HG03342 (cell line): ENCODE measurements around the gene VDR.

Source experiments
- ATAC-seq: cut with Tn5 transposase; IDR thresholded peaks from one replicate; pipeline ENCODE4 v1.9.1; 2021; ENCODE audit warnings: mild to moderate bottlenecking, moderate library complexity; ENCODE audit not compliant: unreplicated experiment

Gene VDR

DNA sequence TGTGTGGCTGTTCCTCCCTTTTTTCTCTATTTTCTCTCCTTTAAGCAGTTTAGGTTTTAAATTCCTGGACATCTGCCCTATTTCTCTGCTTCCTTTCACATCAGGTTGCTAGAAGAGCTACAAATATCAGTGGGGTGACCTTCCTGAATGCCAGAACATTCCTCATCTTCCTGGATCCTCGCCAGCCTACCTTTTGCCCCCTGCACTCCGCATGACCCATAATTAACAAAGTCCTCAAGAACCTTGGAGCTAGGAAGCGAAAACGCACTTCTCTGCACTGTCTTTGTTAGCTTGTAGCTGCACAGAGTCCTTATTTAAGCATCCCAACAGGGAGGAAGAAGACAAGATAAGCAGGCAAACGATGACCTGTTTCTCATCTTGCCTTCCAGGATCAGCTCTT, 30.5 kb downstream of the VDR start:
- no peak for ATAC-seq

DNA sequence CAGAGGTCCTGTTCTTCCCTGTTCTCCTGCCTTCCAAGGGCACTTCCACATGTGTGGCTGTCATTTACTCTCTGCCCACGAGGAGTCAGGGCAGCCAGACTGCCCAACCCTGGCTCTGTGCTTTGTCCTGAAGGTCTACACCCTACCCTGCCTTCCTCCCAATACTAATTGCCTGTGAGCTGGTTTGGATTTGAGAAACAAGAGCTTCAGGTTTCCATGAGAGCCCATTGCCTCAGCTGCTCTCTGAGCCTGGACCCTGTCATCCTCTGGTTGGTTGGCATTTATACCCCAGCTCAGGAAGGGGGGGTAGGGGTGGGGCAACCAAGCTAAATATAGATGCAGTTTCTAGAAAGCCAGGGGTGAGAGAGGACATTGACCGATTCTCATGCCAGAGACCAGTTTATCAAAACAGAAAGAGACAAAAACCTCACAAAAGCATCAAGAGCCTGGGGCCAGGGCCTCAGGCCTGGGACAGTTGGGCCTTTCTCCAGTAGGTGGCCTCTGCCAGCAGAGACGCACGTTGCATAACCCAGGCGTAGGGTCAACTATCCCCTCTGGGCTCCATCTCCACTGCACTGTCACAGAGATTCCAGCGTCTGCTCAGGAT, 34.5 kb downstream of the VDR start:
- no peak for ATAC-seq

DNA sequence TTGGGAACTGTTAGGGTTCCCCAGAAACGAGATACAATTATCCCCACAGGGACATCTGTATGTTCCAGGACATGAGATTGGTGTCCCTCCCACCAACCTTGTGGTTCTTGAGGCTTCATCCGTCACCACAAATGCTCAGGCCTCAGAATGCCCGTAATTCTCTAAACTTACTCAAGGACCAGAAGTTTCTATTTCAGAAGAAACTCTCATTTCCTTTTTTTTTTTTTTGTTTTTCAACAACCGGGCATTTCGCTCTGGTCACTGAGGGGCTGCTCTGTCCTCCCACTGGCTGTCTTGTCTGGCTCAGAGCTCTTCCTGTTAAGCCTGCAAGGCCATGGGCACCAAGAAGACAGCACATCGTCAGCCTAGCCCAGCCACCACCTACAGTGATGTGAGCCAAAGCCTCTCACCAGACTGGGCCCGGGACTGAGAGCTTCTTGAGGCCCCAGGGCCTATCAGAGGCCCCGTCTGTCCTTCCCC, 36.2 kb downstream of the VDR start:
- ATAC-seq: peak; percentile 59

DNA sequence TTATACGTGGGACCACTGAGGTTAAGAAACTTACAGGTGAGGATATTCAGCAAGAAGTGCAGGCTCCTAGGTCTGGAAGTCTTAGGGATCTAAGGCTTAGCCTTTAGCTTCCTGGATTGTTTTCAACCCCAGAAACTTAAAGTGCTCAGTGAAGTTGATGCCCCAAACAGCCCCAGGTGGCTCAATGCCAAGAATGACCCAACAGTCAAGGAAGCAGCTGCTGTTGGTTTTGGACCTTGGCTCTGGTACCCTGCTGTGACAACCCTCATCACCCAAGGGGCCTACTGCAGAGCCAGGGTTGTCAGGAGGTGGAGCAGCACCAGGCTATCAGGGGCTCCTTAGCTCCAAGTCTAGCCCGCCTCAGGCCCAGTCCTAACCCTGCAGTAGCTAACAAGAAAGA, 36.8 kb downstream of the VDR start:
- peak; percentile 9 for ATAC-seq

DNA sequence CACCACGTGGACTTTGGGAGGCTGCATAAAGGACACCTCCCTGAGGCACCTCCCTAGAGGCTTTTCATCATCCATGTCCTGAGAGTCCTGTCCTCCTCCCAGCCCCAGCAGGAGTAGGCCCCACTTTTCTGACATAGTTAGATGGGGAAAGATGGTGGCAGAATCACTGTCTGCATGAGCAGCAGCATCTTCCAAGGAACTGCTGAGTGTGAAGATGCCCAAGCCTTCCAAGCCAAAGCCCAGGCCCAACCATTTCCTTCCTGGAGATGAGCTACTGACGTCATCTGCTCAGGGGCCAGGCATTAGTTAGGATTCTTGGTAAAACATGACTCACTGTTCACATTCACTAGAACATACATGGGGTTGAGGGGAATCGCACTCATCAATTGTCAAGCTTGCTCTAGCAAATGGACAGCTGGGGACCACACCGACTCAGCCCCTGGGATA, 37.3 kb downstream of the VDR start:
- no peak for ATAC-seq

DNA sequence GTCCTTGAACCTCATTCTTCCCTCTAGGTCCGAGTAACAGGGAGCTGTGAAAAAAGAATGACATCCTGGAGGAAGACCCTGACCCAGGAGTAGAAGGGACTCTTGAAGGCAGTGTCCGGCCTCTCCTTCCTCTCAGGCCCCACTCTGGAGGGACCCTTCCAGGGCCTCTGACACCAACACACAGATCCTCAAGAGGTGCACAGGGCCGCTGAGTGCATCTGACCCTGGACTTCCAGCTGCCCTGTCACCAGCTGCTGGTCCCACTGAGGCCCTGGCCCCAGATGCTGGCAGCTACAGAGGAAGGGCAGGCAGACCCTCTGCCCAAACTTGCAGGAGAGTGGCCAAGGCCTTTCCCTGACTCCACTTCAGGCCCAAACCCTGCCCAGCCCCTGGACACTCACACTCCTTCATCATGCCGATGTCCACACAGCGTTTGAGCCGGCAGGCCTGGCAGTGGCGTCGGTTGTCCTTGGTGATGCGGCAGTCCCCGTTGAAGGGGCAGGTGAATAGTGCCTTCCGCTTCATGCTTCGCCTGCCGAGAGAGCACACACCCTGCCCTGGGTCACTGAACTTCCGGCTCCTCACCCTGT, 40.1 kb downstream of the VDR start:
- ATAC-seq: no peak

DNA sequence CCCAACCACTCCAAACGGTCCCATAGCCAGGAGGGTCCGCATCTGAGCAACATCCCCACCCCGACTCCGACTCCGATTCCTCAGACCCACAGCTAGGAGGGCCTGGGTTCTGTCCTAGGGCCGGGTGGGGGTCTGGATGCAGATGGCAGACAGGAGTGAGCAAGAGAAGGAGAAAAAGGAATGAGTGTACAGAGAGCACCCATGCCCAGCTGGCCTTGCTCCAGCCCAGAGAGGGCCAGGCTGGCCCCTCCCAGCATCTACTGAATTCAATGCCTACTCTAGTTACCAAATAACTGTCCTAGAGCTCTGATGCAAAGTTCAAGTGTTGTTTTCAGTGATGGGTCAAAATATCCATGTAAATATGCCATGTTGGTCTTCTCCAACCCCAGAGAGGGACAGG, 40.8 kb downstream of the VDR start:
- no peak for ATAC-seq

DNA sequence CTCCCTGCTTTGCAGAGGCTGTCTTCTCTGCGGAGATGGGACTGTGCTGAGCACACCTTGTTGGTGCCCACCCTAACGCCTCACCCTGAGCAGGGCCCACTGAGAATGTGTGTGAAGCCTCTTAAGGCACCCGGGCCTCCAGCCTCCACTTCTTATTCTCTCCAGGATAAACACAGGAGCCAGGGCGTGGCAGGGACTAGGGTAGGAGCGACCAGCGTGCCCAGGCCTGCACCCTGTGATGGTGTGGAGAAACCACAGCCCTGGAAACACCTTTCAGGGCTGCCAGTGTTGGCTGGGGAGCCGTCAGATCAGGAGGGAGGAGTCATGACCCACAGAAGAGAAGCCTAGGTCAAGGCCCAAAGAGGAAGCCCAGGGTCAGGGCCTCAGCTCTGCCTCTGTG, 41.3 kb downstream of the VDR start:
- ATAC-seq: no peak

DNA sequence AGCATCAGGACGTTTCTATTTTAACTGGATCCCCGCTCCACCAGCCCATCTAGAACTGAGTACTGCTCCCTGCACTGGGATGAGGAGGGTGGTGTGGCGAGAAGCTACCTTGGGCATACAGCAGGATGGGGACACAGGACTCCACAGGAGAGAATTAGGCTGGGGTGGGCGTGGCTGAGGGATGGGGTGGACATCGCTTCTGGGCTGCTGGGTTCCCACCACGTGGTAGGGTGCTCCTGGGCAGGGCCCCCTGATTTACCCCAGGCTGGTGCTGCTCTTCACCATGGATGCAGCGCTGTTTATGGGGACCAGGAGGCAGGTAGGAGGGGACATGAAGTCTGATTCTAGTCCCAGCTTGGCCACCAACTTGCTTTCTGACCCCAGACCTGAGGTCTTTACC, 41.9 kb downstream of the VDR start:
- ATAC-seq: no peak

DNA sequence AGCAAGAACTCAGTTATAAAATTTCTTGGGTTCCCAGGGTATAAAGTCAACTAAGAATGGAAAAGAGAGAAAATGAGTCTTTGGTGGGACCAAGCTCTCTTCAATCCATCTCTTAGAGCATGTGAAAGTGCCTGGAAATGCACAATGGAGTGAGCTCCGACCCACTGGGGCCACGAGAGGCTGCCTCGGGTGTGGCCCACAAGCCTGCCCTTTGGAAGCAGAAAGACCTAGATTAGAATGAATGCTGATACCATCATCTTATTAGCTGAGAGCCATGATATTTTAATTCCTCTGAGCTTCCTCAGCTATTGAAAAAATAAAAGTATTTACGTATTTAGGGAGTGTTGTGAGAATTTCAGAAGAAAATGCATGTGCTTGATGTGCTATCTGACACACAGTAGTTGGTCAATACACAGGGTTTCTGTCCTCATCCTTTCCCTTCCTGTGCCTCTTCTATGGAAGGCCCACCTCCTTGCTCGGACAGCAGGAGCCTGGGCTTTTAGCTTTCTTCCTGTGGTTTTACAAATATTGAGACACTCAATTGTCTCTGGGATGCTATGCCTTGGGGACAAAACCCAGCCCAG, 42.5 kb downstream of the VDR start:
- no peak for ATAC-seq

DNA sequence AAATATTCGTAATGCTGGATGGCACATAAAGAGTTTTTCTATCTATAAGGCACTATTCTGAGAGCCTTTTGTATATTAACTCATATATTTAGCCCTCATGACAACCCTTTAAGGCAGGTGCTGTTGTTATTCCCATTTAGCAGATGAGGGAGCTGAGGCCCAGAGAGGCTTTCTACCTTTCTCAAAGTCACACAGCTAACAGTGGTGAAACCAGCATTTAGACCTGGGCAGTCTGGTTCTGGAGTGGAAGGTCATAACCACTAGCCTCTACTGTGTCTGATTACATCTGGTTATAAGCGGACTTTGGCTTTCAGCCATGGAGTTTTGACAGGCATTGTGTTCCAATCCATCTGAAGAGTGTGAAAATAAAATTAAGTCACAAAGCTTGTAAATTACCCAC, 43.9 kb downstream of the VDR start:
- ATAC-seq: no peak

DNA sequence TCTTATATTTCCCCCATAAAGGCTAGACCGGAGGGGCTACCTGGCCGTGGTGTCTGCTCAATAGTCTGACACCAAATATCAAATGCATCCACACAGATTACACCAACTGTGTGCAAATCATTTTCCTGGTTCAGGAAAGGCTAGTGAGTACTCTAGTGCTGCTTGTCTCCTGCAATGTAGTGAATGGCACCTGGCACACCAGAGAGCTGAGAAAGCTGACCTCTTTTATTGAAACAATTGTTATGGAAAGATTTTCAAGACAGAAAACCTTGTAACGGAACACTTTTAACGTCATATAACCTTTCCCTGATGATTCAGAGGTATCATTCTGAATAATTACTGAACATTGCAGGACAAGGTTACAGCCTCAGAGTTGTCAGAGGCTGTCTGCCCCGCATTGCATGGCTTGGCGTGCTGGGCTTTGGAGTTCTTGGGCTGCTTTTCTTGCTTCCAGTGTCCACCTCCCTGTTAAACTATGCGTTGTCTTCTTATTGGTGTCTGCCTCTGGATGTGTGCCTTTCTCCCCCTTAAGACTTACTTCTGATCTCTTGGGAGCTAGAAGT, 44.4 kb downstream of the VDR start:
- no peak for ATAC-seq

DNA sequence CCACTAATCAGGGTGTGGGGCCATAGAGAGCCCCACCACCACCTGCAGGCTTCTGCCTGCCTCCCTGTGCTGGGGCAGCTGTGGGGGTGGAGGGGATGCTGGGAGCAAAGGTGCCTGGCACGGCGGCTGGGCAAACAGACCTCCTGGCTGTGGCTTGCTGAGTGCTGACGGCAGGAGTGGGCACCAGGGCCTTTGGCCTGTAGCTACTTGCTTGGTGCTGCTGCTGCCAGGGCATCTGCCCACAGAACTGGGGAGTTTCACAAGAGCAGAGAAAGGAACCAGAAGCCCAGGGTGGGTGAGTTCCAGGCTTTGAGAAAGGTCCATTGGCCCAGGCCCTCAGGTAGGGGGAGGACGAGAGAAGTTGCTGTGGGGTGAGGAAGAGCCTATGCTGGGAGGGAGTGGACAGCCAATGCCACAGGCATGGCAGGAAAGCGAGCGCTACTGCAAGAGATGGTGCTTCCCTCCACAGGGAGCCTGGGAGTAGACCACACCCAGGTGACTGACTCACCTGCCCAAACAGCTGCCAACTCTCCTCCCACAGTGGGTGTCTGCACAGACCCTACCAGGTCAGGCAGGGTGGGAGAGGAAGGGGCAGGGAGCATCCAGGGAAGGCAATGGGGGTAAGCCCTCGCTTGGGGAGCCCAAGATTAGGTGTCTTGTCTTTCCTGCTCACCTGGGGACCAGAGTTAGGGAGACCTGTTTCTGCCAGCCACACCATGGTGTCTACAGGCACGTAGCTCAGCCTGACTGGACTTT, 46.1 kb downstream of the VDR start:
- ATAC-seq: no peak

DNA sequence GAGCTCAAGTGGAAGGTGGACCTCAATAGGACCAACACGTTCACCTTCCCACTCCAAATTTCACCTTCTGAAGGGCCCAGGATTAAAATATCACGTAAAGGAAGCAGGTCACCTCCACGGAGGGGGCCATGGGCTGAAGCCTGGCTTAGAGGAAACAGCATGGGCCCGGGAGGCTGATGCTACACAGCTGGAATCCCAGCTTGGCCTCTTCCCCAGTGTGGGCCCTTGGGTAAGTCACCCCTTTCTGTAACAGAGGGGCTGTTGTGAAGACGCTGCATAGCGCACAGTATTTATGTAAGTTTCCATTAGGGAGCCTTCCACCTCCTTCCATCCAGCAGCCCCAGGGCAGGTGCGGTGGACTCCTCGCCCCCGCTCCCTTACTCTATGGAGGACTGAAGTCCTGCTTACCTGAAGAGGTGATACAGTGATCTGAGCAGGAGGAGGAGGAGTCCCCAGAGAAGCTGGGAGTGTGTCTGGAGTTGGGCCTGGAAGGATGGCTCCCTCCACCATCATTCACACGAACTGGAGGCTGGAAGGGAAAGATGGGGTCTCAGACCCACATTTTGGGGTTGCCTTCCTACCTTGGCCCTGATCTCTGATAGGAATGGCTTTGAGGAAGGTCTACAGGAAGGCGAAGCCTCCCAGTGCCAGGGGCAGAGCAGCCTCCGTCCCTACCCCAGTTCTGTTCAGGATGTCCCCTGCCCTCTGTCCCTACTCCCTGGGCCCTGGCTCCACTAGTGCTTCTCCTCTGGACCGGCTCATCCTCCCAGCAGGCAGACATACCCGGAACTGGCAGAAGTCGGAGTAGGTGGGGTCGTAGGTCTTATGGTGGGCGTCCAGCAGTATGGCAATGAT, 47.8 kb downstream of the VDR start:
- no peak for ATAC-seq

DNA sequence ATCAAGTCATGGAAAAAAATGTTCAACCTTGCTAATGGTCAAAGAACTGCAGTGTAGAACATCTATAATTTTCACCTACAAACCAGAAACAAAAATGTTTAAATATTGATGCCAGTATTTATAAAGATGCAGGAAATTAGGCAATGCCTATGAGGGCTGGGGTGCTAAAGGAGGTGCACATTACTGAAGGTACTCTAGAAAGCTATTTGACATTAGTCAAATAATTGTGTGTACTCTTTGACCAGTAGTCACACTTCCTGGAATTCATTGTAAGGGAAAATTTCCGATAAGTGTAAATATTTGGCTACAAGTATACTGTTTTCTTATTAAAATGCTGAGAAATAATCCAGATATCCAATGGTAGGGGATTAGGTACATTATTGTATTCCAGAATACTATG, 48.7 kb downstream of the VDR start:
- ATAC-seq: no peak

DNA sequence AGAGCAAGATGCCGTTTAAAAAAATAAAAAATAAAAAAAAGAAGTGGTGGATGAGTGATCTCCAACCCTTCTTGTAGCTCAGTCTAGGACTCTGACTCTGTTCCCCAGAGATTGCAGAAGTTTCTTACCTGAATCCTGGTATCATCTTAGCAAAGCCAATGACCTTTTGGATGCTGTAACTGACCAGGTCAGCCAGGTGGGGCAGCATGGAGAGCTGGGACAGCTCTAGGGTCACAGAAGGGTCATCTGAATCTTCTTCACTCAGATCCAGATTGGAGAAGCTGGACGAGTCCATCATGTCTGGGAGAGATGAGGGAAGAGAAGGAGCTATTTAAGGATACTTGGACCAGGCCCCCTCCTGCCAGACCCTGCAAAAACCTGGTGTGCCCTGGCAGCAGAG, 49.3 kb downstream of the VDR start:
- no peak for ATAC-seq

DNA sequence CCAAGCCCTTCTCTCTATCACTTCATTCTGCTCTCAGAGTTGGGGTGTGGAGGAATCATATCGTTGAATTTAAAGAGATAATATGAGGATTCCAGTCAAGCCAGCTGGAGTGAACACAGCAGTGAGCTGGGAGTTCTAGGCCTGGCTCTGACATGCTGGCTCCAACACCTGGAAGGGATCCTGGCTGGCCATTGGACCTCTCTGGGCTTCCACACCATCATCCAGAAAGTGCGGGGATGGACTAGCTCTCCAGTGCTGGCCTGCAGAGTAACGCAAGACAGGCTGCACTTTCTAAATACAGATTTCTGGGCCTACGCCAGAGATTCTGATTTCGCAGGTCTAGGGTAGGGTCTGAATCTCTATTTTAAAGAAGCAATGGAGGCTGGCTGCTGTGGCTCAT, 50.3 kb downstream of the VDR start:
- no peak for ATAC-seq

DNA sequence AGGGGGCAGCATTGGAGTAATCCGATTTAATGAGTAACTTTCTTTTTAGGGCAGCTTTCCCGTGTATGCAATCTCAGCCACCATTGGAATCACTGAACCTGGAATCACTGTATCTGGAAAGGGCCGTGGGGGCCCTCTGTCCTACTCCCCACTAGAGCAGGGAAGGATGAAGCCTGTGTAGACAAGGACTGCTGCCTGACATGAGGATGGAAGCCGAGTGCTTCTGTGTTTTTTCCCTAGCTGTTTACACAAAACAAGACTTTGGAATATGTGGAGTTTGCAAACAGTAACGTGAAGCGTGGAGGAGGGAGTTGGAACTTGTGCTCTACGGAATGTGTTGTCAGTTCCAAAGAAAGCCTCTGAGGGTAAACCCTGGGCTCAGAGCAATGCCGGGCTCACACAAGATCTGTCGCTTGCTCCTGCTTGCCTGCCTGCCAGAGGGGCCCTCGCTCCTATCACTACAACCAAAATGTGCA, 52.7 kb downstream of the VDR start:
- no peak for ATAC-seq

DNA sequence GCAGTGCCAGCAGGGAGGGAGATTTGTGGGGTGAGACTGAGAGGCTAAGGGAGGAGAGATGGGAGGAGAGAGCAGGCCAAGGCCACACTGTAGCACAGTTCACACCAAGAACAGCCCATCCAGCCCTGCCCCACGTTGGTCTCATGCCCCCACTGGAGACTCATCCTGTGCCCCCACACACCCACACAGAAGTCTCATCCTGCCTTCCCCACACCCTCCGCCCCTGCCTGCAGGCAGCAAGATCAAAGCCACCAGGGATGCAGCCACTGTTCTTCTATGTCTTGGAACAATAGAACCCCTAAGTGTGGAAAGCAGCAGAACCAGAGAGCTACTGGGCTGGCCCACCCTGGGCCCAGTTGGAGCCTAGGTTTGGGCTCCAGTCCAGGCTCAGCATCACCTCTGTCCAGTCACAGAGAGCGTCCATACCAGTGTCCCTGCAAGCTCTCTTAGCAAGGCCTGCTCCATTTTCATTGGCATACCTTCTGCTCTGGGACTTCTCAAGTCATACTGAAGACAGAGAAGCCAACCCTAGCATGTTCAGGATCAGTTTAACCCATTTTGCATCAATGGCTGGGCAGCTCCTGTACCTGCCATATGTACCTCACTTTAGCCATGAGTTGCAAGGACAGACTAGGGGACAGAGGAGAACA, 53.4 kb downstream of the VDR start:
- ATAC-seq: no peak
